ENCODE results near the gene GRPEL1. TPM values are rescaled to one million over a fixed set of nuclear protein-coding genes. Genes with fewer than 3 reads are reported as not detected.

The GRPEL1 gene
- total RNA-seq, 1 experiment from 2014 or later, result 74.5 TPM

GRCh38 chr4:7046971-7047370 is 20.9 kb downstream of the GRPEL1 start:
- H3K9me3 ChIP-seq (ENCODE audit: low read length), result no peaks in the 10 kb centered on the region
- TF ChIP-seq EZH2phosphoT487 (IDR thresholded peaks at IDR 0.05; ENCODE audit: borderline replicate concordance, low read length), result no peak
- TF ChIP-seq, protein P1, sequence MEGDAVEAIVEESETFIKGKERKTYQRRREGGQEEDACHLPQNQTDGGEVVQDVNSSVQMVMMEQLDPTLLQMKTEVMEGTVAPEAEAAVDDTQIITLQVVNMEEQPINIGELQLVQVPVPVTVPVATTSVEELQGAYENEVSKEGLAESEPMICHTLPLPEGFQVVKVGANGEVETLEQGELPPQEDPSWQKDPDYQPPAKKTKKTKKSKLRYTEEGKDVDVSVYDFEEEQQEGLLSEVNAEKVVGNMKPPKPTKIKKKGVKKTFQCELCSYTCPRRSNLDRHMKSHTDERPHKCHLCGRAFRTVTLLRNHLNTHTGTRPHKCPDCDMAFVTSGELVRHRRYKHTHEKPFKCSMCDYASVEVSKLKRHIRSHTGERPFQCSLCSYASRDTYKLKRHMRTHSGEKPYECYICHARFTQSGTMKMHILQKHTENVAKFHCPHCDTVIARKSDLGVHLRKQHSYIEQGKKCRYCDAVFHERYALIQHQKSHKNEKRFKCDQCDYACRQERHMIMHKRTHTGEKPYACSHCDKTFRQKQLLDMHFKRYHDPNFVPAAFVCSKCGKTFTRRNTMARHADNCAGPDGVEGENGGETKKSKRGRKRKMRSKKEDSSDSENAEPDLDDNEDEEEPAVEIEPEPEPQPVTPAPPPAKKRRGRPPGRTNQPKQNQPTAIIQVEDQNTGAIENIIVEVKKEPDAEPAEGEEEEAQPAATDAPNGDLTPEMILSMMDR (conservative IDR thresholded peaks at IDR 0.05; ENCODE audit: low read depth, low read length), result no peak
- TF ChIP-seq EZH2 (IDR thresholded peaks at IDR 0.05; ENCODE audit: low read length, unreplicated experiment), result no peak
- ChIA-PET POLR2A (ENCODE audit: unreplicated experiment) (no interaction called here), CTCF (no interaction called here)
- H3K9me2 ChIP-seq (replicated peaks; ENCODE audit: low read length), result no peaks in the 10 kb centered on the region
- H3K27ac ChIP-seq (ENCODE audit: low read length), result no peak overlapping the region
- peaks cover 6% of the 10 kb centered on the region; the same call in 1 of the 2 replicates for H4K20me1 ChIP-seq (ENCODE audit: low read length)
- no peak overlapping the region for H3K9ac ChIP-seq (ENCODE audit: low read length)
- ATAC-seq (no peak), DNase-seq (no peak)
- no peak overlapping the region for H3K4me3 ChIP-seq (ENCODE audit: low read length)
- no peak overlapping the region for H2AFZ ChIP-seq (ENCODE audit: low read length)
- H3K27me3 ChIP-seq (ENCODE audit: low read length), result no peaks in the 10 kb centered on the region
- no TSS peak for BruUV-seq (replicated peaks)
- intact Hi-C loops (cut with micrococcal nuclease), result no loop called here
- H3K4me1 ChIP-seq (ENCODE audit: insufficient read depth, low read length), result peaks cover 26% of the 10 kb centered on the region
- H3F3A ChIP-seq (ENCODE audit: low read length, unreplicated experiment), result no peaks in the 10 kb centered on the region
- H3K79me2 ChIP-seq (ENCODE audit: low read length), result peaks cover 79% of the 10 kb centered on the region
- H3K36me3 ChIP-seq (ENCODE audit: low read depth, low read length), result no peaks in the 10 kb centered on the region
- H3K4me2 ChIP-seq (ENCODE audit: low read length), result peak overlapping the region; percentile 97; the same call in 1 of the 2 replicates

GRCh38 chr4:7045961-7046921 is 21.6 kb downstream of the GRPEL1 start:
- H3K9me2 ChIP-seq (replicated peaks; ENCODE audit: low read length), result no peaks in the 10 kb centered on the region
- peaks cover 33% of the 10 kb centered on the region for H3K4me1 ChIP-seq (ENCODE audit: insufficient read depth, low read length)
- H2AFZ ChIP-seq (ENCODE audit: low read length), result no peak overlapping the region
- ChIA-PET POLR2A (ENCODE audit: unreplicated experiment) (no interaction called here), CTCF (no interaction called here)
- no peaks in the 10 kb centered on the region for H3F3A ChIP-seq (ENCODE audit: low read length, unreplicated experiment)
- H3K9ac ChIP-seq (ENCODE audit: low read length), result no peak overlapping the region
- no peaks in the 10 kb centered on the region for H3K36me3 ChIP-seq (ENCODE audit: low read depth, low read length)
- H3K4me3 ChIP-seq (ENCODE audit: low read length), result peak overlapping the region; percentile 98
- TF ChIP-seq EZH2phosphoT487 (IDR thresholded peaks at IDR 0.05; ENCODE audit: borderline replicate concordance, low read length) (no peak), EZH2 (IDR thresholded peaks at IDR 0.05; ENCODE audit: low read length, unreplicated experiment) (no peak)
- TF ChIP-seq, protein P1 (conservative IDR thresholded peaks at IDR 0.05; ENCODE audit: low read depth, low read length), result no peak
- H4K20me1 ChIP-seq (ENCODE audit: low read length), result peaks cover 6% of the 10 kb centered on the region; the same call in 1 of the 2 replicates
- no peaks in the 10 kb centered on the region for H3K27me3 ChIP-seq (ENCODE audit: low read length)
- peak overlapping the region; percentile 97 for H3K4me2 ChIP-seq (ENCODE audit: low read length)
- ATAC-seq (peak; percentile 25), DNase-seq (peak; percentile 39)
- H3K79me2 ChIP-seq (ENCODE audit: low read length), result peaks cover 78% of the 10 kb centered on the region
- no TSS peak for BruUV-seq (replicated peaks)
- peak overlapping the region; percentile 8; the same call in 1 of the 2 replicates for H3K27ac ChIP-seq (ENCODE audit: low read length)
- intact Hi-C loops (cut with micrococcal nuclease), result no loop called here
- H3K9me3 ChIP-seq (ENCODE audit: low read length), result no peaks in the 10 kb centered on the region

DNA sequence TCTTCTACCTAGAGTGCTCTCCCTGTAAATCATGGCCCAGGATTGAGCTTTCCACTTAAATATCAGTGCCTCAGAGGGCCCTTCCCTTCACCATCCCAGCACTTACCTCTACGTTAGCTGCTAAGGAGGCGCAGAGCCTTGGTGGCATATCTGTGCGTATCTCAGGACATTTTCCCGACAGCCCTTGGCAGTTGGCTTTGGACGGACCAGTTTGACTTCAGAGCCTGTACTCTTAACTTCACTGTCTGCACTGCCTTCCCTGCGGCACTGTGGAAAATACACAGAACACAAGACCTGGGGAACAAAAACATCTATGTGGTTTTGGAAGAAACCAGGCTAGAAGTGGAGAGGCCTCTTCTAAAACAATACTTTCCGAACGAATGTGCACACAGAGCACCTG is 22.3 kb downstream of the GRPEL1 start:
- TF ChIP-seq EZH2phosphoT487 (IDR thresholded peaks at IDR 0.05; ENCODE audit: borderline replicate concordance, low read length), result no peak
- TF ChIP-seq, protein P1 (conservative IDR thresholded peaks at IDR 0.05; ENCODE audit: low read depth, low read length), result no peak
- TF ChIP-seq EZH2 (IDR thresholded peaks at IDR 0.05; ENCODE audit: low read length, unreplicated experiment), result no peak
- Histone ChIP-seq H3K4me1 (ENCODE audit: insufficient read depth, low read length) (peaks cover 33% of the 10 kb centered on the region), H3K4me3 (ENCODE audit: low read length) (peak overlapping the region; percentile 98), H3K27me3 (ENCODE audit: low read length) (no peaks in the 10 kb centered on the region), H3K79me2 (ENCODE audit: low read length) (peaks cover 71% of the 10 kb centered on the region), H3K9me2 (replicated peaks; ENCODE audit: low read length) (no peaks in the 10 kb centered on the region), H3K9ac (ENCODE audit: low read length) (no peak overlapping the region), H3F3A (ENCODE audit: low read length, unreplicated experiment) (no peaks in the 10 kb centered on the region), H3K36me3 (ENCODE audit: low read depth, low read length) (no peaks in the 10 kb centered on the region), H3K27ac (ENCODE audit: low read length) (peak overlapping the region; percentile 8), H3K9me3 (ENCODE audit: low read length) (no peaks in the 10 kb centered on the region), H4K20me1 (ENCODE audit: low read length) (peaks cover 6% of the 10 kb centered on the region; the same call in 1 of the 2 replicates), H3K4me2 (ENCODE audit: low read length) (peak overlapping the region; percentile 97), H2AFZ (ENCODE audit: low read length) (no peak overlapping the region)
- intact Hi-C loops (cut with micrococcal nuclease), result no loop called here
- ChIA-PET POLR2A (ENCODE audit: unreplicated experiment) (no interaction called here), CTCF (no interaction called here)
- DNase-seq (no peak), ATAC-seq (no peak)
- BruUV-seq (replicated peaks), result no TSS peak
